Lung (tissue), 12 donors: Measurements from ENCODE around the gene UBASH3B. TPM values are rescaled to one million over a fixed set of nuclear protein-coding genes. Genes with fewer than 3 reads are reported as not detected.

Experiments
- ATAC-seq: fragments of 200-7000 bp; cut with Tn5 transposase; one replicate; pipeline ENCODE4 v1.9.1; 2020; ENCODE audit warnings: moderate number of reproducible peaks; ENCODE audit not compliant: insufficient read depth, low FRiP score
- DNase-seq, 3 donors: peaks; one replicate each; pipeline ENCODE4 v3.0.0-alpha.2; 2013 to 2017
- H3K27ac ChIP-seq, 2 donors: one replicate each; pipeline ENCODE4 v1.5.1; 2013; ENCODE audit warnings: mild to moderate bottlenecking in 2 of 2, moderate library complexity in 2 of 2, control low read depth in 1 of 2, inconsistent platforms in 1 of 2, low read depth in 1 of 2, low read length in 1 of 2
- H3K27me3 ChIP-seq, 3 donors: one replicate each; pipeline ENCODE4 v1.5.1; 2013; ENCODE audit warnings: low read length in 2 of 3; ENCODE audit not compliant: control insufficient read depth in 3 of 3, insufficient read depth in 3 of 3
- H3K36me3 ChIP-seq, 4 donors: one replicate each; pipeline ENCODE4 v1.5.1; 2013; ENCODE audit warnings: low read length in 4 of 4, mild to moderate bottlenecking in 1 of 4, moderate library complexity in 1 of 4; ENCODE audit not compliant: control insufficient read depth in 4 of 4, insufficient read depth in 4 of 4
- H3K4me1 ChIP-seq, 5 donors: one replicate each; pipeline ENCODE4 v1.5.1; 2013; ENCODE audit warnings: low read length in 5 of 5, mild to moderate bottlenecking in 2 of 5, moderate library complexity in 1 of 5; ENCODE audit not compliant: control insufficient read depth in 5 of 5, insufficient read depth in 5 of 5
- H3K4me3 ChIP-seq: one replicate; pipeline ENCODE4 v1.5.1; 2013; ENCODE audit warnings: mild to moderate bottlenecking, control low read depth, moderate library complexity
- H3K9ac ChIP-seq, 2 donors: one replicate each; pipeline ENCODE4 v1.5.1; 2013; ENCODE audit warnings: low read length in 2 of 2, control low read depth in 1 of 2; ENCODE audit not compliant: insufficient read depth in 1 of 2
- H3K9me3 ChIP-seq, 4 donors: one replicate each; pipeline ENCODE4 v1.5.1; 2013; ENCODE audit warnings: low read length in 3 of 4, mild to moderate bottlenecking in 1 of 4, moderate library complexity in 1 of 4; ENCODE audit not compliant: control insufficient read depth in 4 of 4, insufficient read depth in 3 of 4
- WGBS, 2 donors: extraction: QIAGEN DNeasy Blood & Tissue Kit; methylation state at CpG; one replicate each; pipeline ENCODE4 v1.1.7; 2013; 5-methylcytosine and 5-hydroxymethylcytosine counted together
- polyA plus RNA-seq, 2 donors: library from polyadenylated mRNA; stranded (reverse); fragments of 200-250 nt; gene quantifications; one replicate each; pipeline ENCODE4 v1.2.1, GENCODE V29; 2013
- total RNA-seq, 2 donors: library from RNA; depleted of rRNA in 1 of 2; stranded (reverse); fragments of >200 nt in 1 of 2; gene quantifications; one replicate each; pipeline ENCODE4 v1.2.1, GENCODE V29; 2014 to 2021
- TF ChIP-seq, protein P1 (sequence below): IDR thresholded peaks from 2 replicates; pipeline ENCODE4 v1.5.1; 2012; ENCODE audit warnings: mild to moderate bottlenecking; ENCODE audit errors: control extremely low read depth, extremely low read depth
- donor health status: control.
- donor health status: control.
- donor health status: Bipolar disorder and iron deficiency.
- donor health status: healthy.
- donor health status: DM: yes; HTN: yes; CAD: no.

UBASH3B gene
- total and polyA plus RNA-seq, 4 donors: 5.8 to 51.2 (median 12.4) TPM

DNA sequence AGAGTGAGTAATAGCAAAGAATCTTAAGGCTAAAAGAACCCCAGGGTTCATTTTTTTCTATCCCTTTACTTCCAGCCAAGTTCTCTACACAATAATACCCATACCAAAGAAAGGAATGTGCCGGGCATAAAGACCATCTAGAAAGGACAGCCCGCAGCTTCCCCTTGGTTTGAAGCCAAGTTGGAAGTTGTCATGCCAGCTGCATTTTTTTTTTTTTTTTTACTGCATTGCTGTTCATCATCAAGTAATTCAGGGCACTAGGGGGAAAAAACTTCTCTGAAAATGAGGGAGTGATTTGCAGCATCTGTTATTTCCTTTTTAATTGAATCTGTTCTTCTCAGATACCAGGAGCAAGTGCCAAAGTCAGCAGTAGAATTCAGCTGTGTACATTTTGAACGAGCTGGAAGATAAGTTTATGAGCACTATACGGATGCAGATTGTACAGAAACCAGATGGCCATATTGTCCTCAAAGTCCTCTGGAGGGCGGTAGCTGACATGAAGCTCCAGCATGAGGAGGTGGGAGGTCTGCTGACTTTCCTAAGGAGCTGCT lies 56.4 kb downstream of the UBASH3B start:
- no peak overlapping the region for H3K27ac ChIP-seq
- H3K4me3 ChIP-seq: no peak overlapping the region

DNA sequence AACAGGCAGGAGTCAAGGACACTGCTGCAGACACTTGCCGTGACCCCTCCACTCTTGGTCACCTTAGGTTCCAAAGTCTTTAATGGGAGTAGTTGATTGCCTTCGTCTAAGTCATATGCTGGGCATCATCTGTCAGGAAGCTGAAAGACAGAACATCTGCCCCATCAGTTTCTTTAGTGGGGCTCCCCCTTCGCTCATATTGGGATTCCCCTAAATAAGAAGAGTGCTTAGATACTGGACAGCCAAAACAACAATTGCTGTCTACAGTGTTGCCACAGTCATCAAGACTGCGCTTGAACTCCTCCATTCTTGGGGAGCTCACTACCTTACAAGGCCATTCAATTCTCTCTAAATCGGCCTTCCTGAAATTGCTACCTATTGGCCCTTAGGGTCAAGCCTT lies 58.5 kb downstream of the UBASH3B start:
- H3K9me3 ChIP-seq: no peaks in the 10 kb centered on the region
- DNase-seq (no peak), ATAC-seq (no peak)
- H3K4me1 ChIP-seq: peaks cover 0 to 6% (median 5%) of the 10 kb centered on the region in 5 donors
- TF ChIP-seq, protein P1, sequence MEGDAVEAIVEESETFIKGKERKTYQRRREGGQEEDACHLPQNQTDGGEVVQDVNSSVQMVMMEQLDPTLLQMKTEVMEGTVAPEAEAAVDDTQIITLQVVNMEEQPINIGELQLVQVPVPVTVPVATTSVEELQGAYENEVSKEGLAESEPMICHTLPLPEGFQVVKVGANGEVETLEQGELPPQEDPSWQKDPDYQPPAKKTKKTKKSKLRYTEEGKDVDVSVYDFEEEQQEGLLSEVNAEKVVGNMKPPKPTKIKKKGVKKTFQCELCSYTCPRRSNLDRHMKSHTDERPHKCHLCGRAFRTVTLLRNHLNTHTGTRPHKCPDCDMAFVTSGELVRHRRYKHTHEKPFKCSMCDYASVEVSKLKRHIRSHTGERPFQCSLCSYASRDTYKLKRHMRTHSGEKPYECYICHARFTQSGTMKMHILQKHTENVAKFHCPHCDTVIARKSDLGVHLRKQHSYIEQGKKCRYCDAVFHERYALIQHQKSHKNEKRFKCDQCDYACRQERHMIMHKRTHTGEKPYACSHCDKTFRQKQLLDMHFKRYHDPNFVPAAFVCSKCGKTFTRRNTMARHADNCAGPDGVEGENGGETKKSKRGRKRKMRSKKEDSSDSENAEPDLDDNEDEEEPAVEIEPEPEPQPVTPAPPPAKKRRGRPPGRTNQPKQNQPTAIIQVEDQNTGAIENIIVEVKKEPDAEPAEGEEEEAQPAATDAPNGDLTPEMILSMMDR: no peak
- no peak overlapping the region for H3K27ac ChIP-seq
- H3K9ac ChIP-seq: no peak overlapping the region
- no peak overlapping the region for H3K4me3 ChIP-seq
- H3K27me3 ChIP-seq: no peaks in the 10 kb centered on the region
- WGBS, 2 donors: 89 to 90% methylated on average over 5 of the region's 5 CpGs
- no peaks in the 10 kb centered on the region for H3K36me3 ChIP-seq

More for the DNA sequence above, 56.4 kb downstream of the UBASH3B start:
- no peaks in the 10 kb centered on the region for H3K27me3 ChIP-seq
- ATAC-seq: no peak
- WGBS, 2 donors: 26 to 40% methylated on average over 5 of the region's 5 CpGs
- peak; percentile 18 to 81 (median 77) for DNase-seq
- H3K9ac ChIP-seq: no peak overlapping the region
- peaks cover 0 to 6% (median 3%) of the 10 kb centered on the region in 5 donors for H3K4me1 ChIP-seq
- H3K36me3 ChIP-seq: no peaks in the 10 kb centered on the region
- H3K9me3 ChIP-seq: no peaks in the 10 kb centered on the region
- TF ChIP-seq, protein P1: no peak

DNA sequence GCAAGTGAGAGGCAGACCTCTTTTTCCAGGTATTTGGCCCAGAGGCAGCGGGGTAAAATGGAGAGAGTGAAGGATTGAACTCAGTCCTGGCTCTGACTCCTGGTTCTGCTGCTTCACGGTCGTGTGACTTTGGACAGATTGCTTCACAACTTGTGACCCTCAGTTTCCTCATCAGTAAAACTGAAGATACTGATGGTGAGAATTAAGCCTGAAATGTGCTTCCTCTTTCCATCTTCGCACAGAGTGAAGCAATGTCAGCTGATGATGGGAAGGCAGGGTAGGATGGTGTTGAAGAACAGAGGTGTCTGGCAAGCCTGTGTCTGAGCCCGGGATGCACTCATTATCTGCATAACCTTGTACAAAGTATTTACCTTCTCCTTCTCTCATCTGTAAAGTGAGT lies 59.0 kb downstream of the UBASH3B start:
- DNase-seq (no peak), ATAC-seq (no peak)
- H3K27ac ChIP-seq: no peak overlapping the region
- H3K4me1 ChIP-seq: peaks cover 0 to 6% (median 5%) of the 10 kb centered on the region in 5 donors
- TF ChIP-seq, protein P1: no peak
- H3K9me3 ChIP-seq: no peaks in the 10 kb centered on the region
- H3K27me3 ChIP-seq: no peaks in the 10 kb centered on the region
- no peaks in the 10 kb centered on the region for H3K36me3 ChIP-seq
- H3K9ac ChIP-seq: no peak overlapping the region
- WGBS, 2 donors: 41 to 70% methylated on average over 5 of the region's 5 CpGs
- no peak overlapping the region for H3K4me3 ChIP-seq
